Neural progenitor cell (in vitro differentiated cells): Measurements from ENCODE around the gene TMEM119. TPM values are rescaled to one million over a fixed set of nuclear protein-coding genes. Genes with fewer than 3 reads are reported as not detected.

Source experiments
- DNase-seq: peaks from one replicate; pipeline ENCODE4 v3.0.0-alpha.2; 2016; ENCODE audit warnings: low spot score
- H2AFZ ChIP-seq: fragments of 200-600 bp; sonication (generic); replicated peaks from 2 replicates; pipeline ENCODE4 v1.6.1; 2016; ENCODE audit warnings: antibody characterized with exemption
- H3F3A ChIP-seq: fragments of 200-600 bp; sonication (generic); 2 replicates; pipeline ENCODE4 v1.6.1; 2016; ENCODE audit warnings: antibody characterized with exemption, low read depth
- H3K27ac ChIP-seq: fragments of 200-600 bp; sonication (generic); 2 replicates; pipeline ENCODE4 v1.5.1; 2016; ENCODE audit warnings: mild to moderate bottlenecking
- H3K27me3 ChIP-seq: fragments of 200-600 bp; sonication (generic); 2 replicates; pipeline ENCODE4 v1.6.1; 2016; ENCODE audit warnings: mild to moderate bottlenecking, moderate library complexity
- H3K36me3 ChIP-seq: fragments of 200-600 bp; sonication (generic); 2 replicates; pipeline ENCODE4 v1.5.1; 2016
- H3K4me1 ChIP-seq: fragments of 200-600 bp; sonication (generic); 2 replicates; pipeline ENCODE4 v1.6.1; 2016; ENCODE audit warnings: mixed run types
- H3K4me2 ChIP-seq: fragments of 200-600 bp; sonication (generic); 2 replicates; pipeline ENCODE4 v1.6.1; 2016
- H3K4me3 ChIP-seq: fragments of 200-600 bp; sonication (generic); 2 replicates; pipeline ENCODE4 v1.5.1; 2016
- H3K79me2 ChIP-seq: fragments of 200-600 bp; sonication (generic); 2 replicates; pipeline ENCODE4 v1.6.1; 2016; ENCODE audit warnings: low read depth
- H3K9ac ChIP-seq: fragments of 200-600 bp; sonication (generic); 2 replicates; pipeline ENCODE4 v1.6.1; 2016
- H3K9me3 ChIP-seq: fragments of 200-600 bp; sonication (generic); 2 replicates; pipeline ENCODE4 v1.5.1; 2016; ENCODE audit warnings: low read depth
- H4K20me1 ChIP-seq: fragments of 200-600 bp; sonication (generic); 2 replicates; pipeline ENCODE4 v1.6.1; 2016; ENCODE audit warnings: low read depth
- H3K27ac Mint-ChIP-seq: 3 replicates; pipeline ENCODE4 v1.8.0; 2021; ENCODE audit warnings: mixed read lengths
- H3K27me3 Mint-ChIP-seq: 2 replicates; pipeline ENCODE4 v1.8.0; 2022; ENCODE audit warnings: low read depth, mild to moderate bottlenecking, inconsistent platforms, moderate library complexity, mixed read lengths; ENCODE audit not compliant: insufficient read depth
- H3K36me3 Mint-ChIP-seq: 3 replicates; pipeline ENCODE4 v1.8.0; 2021; ENCODE audit warnings: mixed read lengths
- H3K4me1 Mint-ChIP-seq: 3 replicates; pipeline ENCODE4 v1.8.0; 2021; ENCODE audit warnings: mixed read lengths
- H3K4me3 Mint-ChIP-seq: 3 replicates; pipeline ENCODE4 v1.8.0; 2021; ENCODE audit warnings: mild to moderate bottlenecking, moderate library complexity, mixed read lengths
- H3K9me3 Mint-ChIP-seq: 3 replicates; pipeline ENCODE4 v1.8.0; 2020; ENCODE audit warnings: mixed read lengths
- CTCF ChIP-seq: fragments of 200-600 bp; sonication (generic); IDR thresholded peaks from 2 replicates; pipeline ENCODE4 v1.5.1; 2017; ENCODE audit warnings: antibody characterized with exemption, mild to moderate bottlenecking
- EZH2 ChIP-seq: fragments of 200-600 bp; sonication (generic); IDR thresholded peaks from 2 replicates; pipeline ENCODE4 v1.6.1; 2017; ENCODE audit warnings: antibody characterized with exemption, mild to moderate bottlenecking, moderate library complexity
- EZH2phosphoT487 ChIP-seq: fragments of 200-600 bp; sonication (generic); IDR thresholded peaks from 2 replicates; pipeline ENCODE4 v1.6.1; 2017; ENCODE audit warnings: antibody characterized with exemption
- total RNA-seq: library from RNA; depleted of rRNA; stranded (reverse); fragments of >200 nt; gene quantifications from 2 replicates; pipeline ENCODE4 v1.2.3, GENCODE V29; 2015; ENCODE audit warnings: low replicate concordance

Gene TMEM119
- total RNA-seq, 1 donor from 2014 or later: 0.97 TPM

- no peak overlapping the region for H2AFZ ChIP-seq
- H3K27ac Mint-ChIP-seq: peak overlapping the region; percentile 95
- H3K4me1 ChIP-seq: peaks cover 55% of the 10 kb centered on the region
- H3K4me2 ChIP-seq: no peak overlapping the region
- H3K36me3 Mint-ChIP-seq: peaks cover 4% of the 10 kb centered on the region
- no peaks in the 10 kb centered on the region for H3K36me3 ChIP-seq
- H3K9ac ChIP-seq: no peak overlapping the region
- no peak overlapping the region for H3K4me3 ChIP-seq
- H3K4me1 Mint-ChIP-seq: peaks cover 82% of the 10 kb centered on the region
- TF ChIP-seq CTCF (no peak), EZH2phosphoT487 (no peak), EZH2 (no peak)
- DNase-seq: no peak
- no peaks in the 10 kb centered on the region for H3K9me3 ChIP-seq
- H3K27me3 ChIP-seq: no peaks in the 10 kb centered on the region
- no peaks in the 10 kb centered on the region for H3K9me3 Mint-ChIP-seq
- no peak overlapping the region for H3K4me3 Mint-ChIP-seq
- peaks cover 19% of the 10 kb centered on the region for H3K27me3 Mint-ChIP-seq
- H3K27ac ChIP-seq: no peak overlapping the region
- no peaks in the 10 kb centered on the region for H3K79me2 ChIP-seq
- no peaks in the 10 kb centered on the region for H4K20me1 ChIP-seq
- peaks cover 44% of the 10 kb centered on the region for H3F3A ChIP-seq
Measured at GRCh38 chr12:108635997-108636808, 38.3 kb upstream of the TMEM119 start.

GRCh38 chr12:108635201-108635996 lies 37.5 kb upstream of the TMEM119 start:
- peaks cover 84% of the 10 kb centered on the region for H3K4me1 Mint-ChIP-seq

GRCh38 chr12:108634341-108634751 lies 36.5 kb upstream of the TMEM119 start:
- H3K36me3 ChIP-seq: no peaks in the 10 kb centered on the region
- no peaks in the 10 kb centered on the region for H3K9me3 Mint-ChIP-seq
- no peak overlapping the region for H3K27ac Mint-ChIP-seq
- H3K4me3 Mint-ChIP-seq: no peak overlapping the region
- no peaks in the 10 kb centered on the region for H3K9me3 ChIP-seq
- H3K27me3 Mint-ChIP-seq: peaks cover 19% of the 10 kb centered on the region
- no peak overlapping the region for H3K9ac ChIP-seq
- peak overlapping the region; percentile 80 for H2AFZ ChIP-seq
- H3F3A ChIP-seq: peaks cover 38% of the 10 kb centered on the region
- no peak for TF ChIP-seq EZH2phosphoT487
- no peak for TF ChIP-seq EZH2
- no peak for TF ChIP-seq CTCF
- H3K4me1 Mint-ChIP-seq: peaks cover 83% of the 10 kb centered on the region
- no peak overlapping the region for H3K4me2 ChIP-seq
- no peaks in the 10 kb centered on the region for H3K27me3 ChIP-seq
- H3K79me2 ChIP-seq: no peaks in the 10 kb centered on the region
- no peak overlapping the region for H3K4me3 ChIP-seq
- DNase-seq: no peak
- no peaks in the 10 kb centered on the region for H3K36me3 Mint-ChIP-seq
- no peaks in the 10 kb centered on the region for H4K20me1 ChIP-seq
- peaks cover 47% of the 10 kb centered on the region for H3K4me1 ChIP-seq
- H3K27ac ChIP-seq: no peak overlapping the region

More at GRCh38 chr12:108635201-108635996, 37.5 kb upstream of the TMEM119 start:
- no peaks in the 10 kb centered on the region for H3K9me3 Mint-ChIP-seq
- TF ChIP-seq CTCF: no peak
- TF ChIP-seq EZH2: no peak
- TF ChIP-seq EZH2phosphoT487: no peak
- no peaks in the 10 kb centered on the region for H3K9me3 ChIP-seq
- H4K20me1 ChIP-seq: no peaks in the 10 kb centered on the region
- peak; percentile 33 for DNase-seq
- no peak overlapping the region for H2AFZ ChIP-seq
- H3K4me1 ChIP-seq: peaks cover 55% of the 10 kb centered on the region
- H3K36me3 Mint-ChIP-seq: no peaks in the 10 kb centered on the region
- H3K79me2 ChIP-seq: no peaks in the 10 kb centered on the region
- H3K27me3 ChIP-seq: no peaks in the 10 kb centered on the region
- H3K27ac Mint-ChIP-seq: peak overlapping the region; percentile 95
- H3F3A ChIP-seq: peaks cover 44% of the 10 kb centered on the region
- H3K27ac ChIP-seq: no peak overlapping the region
- peak overlapping the region; percentile 45 for H3K4me2 ChIP-seq
- H3K9ac ChIP-seq: no peak overlapping the region
- no peak overlapping the region for H3K4me3 ChIP-seq
- H3K27me3 Mint-ChIP-seq: peaks cover 19% of the 10 kb centered on the region
- no peaks in the 10 kb centered on the region for H3K36me3 ChIP-seq
- H3K4me3 Mint-ChIP-seq: no peak overlapping the region
